BLaER1 treated with 17β-estradiol and CSF1 and Interleukin-3, amounts not matched to agents 10 nM and 100 nM (cell line): ENCODE measurements around the gene ODF4.
A peak's percentile ranks its signal among the peaks of the same experiment; 100 is the strongest.

ENCODE experiments used
- H3K27ac ChIP-seq, 11 experiments: shearing (Covaris generic); formaldehyde crosslinking; 2 replicates each; pipeline ENCODE4 v1.8.1; 2022
- H3K27me3 ChIP-seq, 11 experiments: shearing (Covaris generic); formaldehyde crosslinking; 2 replicates each; pipeline ENCODE4 v1.8.1; 2022
- H3K36me3 ChIP-seq, 11 experiments: shearing (Covaris generic); formaldehyde crosslinking; 2 replicates each; pipeline ENCODE4 v1.8.1; 2022
- H3K4me1 ChIP-seq, 10 experiments: shearing (Covaris generic); formaldehyde crosslinking; 2 replicates each; pipeline ENCODE4 v1.8.1; 2022
- H3K4me2 ChIP-seq, 11 experiments: shearing (Covaris generic); formaldehyde crosslinking; 2 replicates each; pipeline ENCODE4 v1.8.1; 2022
- H3K4me3 ChIP-seq, 10 experiments: shearing (Covaris generic); formaldehyde crosslinking; 2 replicates each; pipeline ENCODE4 v1.8.1; 2022
- H3K9ac ChIP-seq, 11 experiments: shearing (Covaris generic); formaldehyde crosslinking; 2 replicates each; pipeline ENCODE4 v1.8.1; 2022
- H3K9me3 ChIP-seq, 11 experiments: shearing (Covaris generic); formaldehyde crosslinking; replicated peaks in 1 of 11; 2 replicates each; pipeline ENCODE4 v1.8.1; 2022
- H4K20me1 ChIP-seq, 11 experiments: shearing (Covaris generic); formaldehyde crosslinking; 2 replicates each; pipeline ENCODE4 v1.8.1; 2022
- Cebpa-rat ChIP-seq, 11 experiments: shearing (Covaris generic); IDR thresholded peaks; 2 replicates each; pipeline ENCODE4 v1.8.1; 2022

The ODF4 gene

DNA sequence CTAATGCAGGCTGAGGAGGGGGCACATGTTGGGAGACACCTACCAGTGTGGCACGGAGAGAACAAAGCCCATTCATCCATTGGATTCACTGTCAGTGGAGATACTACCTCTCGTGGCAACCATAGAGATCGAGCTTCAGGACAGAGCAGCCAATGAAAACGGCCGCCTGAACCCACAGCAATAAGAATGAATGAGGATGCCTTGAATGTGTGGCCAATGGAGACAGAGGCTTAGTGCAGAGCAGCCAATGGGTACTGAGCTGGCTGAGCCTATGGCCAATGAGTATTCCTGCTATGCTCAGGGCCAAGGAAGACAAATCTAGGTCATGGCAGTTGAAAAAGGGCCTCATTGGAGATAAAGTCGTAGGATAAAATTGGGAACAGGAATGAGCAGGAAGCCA is 18.6 kb upstream of the ODF4 start:
- no peaks in the 10 kb centered on the region for H3K36me3 ChIP-seq

DNA sequence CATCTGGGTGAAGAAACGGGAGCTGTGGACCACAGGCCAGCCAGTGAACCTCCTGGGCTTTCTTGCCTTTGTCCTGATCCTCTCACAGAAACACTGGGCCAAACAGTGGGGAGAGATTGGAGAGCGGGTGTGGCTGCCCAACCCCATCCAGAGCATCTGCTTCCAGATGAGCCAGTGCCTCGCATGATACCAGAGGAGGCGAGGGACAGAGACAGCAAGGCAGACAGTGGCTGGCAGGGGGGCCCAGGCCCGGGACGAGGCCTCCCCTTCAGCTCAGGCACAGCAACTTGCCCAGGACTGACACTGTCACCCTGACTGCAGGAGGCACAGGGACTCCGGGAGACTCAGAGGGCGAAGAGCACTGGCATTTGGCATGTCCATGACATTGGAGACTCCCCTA is 17.6 kb upstream of the ODF4 start:
- TF ChIP-seq Cebpa-rat (IDR thresholded peaks at IDR 0.05) = no peak
- no peaks in the 10 kb centered on the region for H3K36me3 ChIP-seq
- H4K20me1 ChIP-seq = no peaks in the 10 kb centered on the region
- no peak overlapping the region for H3K27ac ChIP-seq
- no peak overlapping the region for H3K4me2 ChIP-seq
- no peak overlapping the region for H3K9ac ChIP-seq
- H3K27me3 ChIP-seq = peaks cover 17 to 28% (median 21%) of the 10 kb centered on the region in 11 experiments
- no peaks in the 10 kb centered on the region for H3K9me3 ChIP-seq
- no peak overlapping the region for H3K4me3 ChIP-seq
- H3K4me1 ChIP-seq = peaks cover 15 to 29% (median 22%) of the 10 kb centered on the region in 10 experiments; a peak in 19 of 20 replicates

More for the DNA sequence above, 18.6 kb upstream of the ODF4 start:
- H3K9ac ChIP-seq = no peak overlapping the region
- TF ChIP-seq Cebpa-rat (IDR thresholded peaks at IDR 0.05) = no peak
- H3K9me3 ChIP-seq = no peaks in the 10 kb centered on the region
- peaks cover 6 to 17% (median 11%) of the 10 kb centered on the region in 11 experiments for H3K27me3 ChIP-seq
- peaks cover 7 to 18% (median 12%) of the 10 kb centered on the region in 10 experiments; a peak in 18 of 20 replicates for H3K4me1 ChIP-seq
- no peak overlapping the region for H3K27ac ChIP-seq
- H4K20me1 ChIP-seq = 0 out of 22 replicates have a peak, but pooled peaks cover 0 to 1% (median 0%) of the 10 kb centered on the region in 11 experiments
- H3K4me3 ChIP-seq = no peak overlapping the region
- H3K4me2 ChIP-seq = no peak overlapping the region

DNA sequence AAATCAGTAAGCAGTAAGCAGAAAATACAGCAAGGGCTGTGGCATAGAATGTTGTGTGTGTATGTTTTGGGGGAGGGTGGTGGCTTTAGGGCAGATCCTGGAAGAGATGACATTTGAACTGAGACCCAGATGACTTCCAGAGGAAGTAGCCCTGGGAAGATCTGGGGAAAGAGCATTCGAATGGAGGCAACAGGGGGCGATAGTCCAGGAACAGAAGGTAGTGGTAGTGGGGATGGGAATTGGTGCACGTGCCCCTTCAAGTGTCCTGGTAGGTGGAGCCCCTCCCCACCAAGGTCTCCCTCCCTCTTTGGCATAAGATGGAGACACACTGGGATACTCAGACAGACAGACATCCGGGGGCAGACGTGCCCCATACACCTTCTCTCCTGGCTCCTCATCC is 15.5 kb upstream of the ODF4 start:
- Histone ChIP-seq H3K9ac (no peak overlapping the region), H3K27ac (no peak overlapping the region), H3K4me3 (no peak overlapping the region), H3K36me3 (no peaks in the 10 kb centered on the region), H3K9me3 (peaks cover 0 to 4% (median 0%) of the 10 kb centered on the region in 11 experiments; a peak in 2 of 22 replicates), H3K4me1 (peaks cover 17 to 34% (median 25%) of the 10 kb centered on the region in 10 experiments; a peak in 19 of 20 replicates), H3K27me3 (peaks cover 29 to 47% (median 35%) of the 10 kb centered on the region in 11 experiments), H3K4me2 (peak overlapping the region in 1 of 11 experiments; percentile 90; a peak in 2 of 22 replicates), H4K20me1 (no peaks in the 10 kb centered on the region)
- TF ChIP-seq Cebpa-rat (IDR thresholded peaks at IDR 0.05) = no peak

DNA sequence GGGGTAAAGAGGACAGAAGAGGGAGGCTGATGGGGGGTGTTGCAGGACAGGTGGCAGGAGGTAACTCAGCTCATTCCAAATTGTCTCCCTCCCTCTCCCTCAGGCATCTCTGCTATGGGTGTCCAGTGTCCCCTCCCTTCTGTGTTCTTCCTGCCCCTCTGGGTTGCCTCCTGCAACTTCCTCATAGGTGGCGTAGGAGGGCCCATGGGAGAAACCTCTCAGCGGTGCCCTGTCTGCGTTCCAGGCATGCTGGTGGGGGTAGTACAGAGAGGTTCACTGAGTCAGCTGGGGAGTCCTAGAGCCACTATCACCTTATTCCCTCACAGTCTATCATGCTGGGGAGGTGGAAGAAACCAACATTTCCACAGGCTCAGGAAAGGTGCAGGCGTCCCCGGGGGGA is 14.7 kb upstream of the ODF4 start:
- H3K9me3 ChIP-seq = peaks cover 0 to 4% (median 0%) of the 10 kb centered on the region in 11 experiments; a peak in 2 of 22 replicates
- H3K27me3 ChIP-seq = peaks cover 29 to 47% (median 35%) of the 10 kb centered on the region in 11 experiments
- peak overlapping the region in 10 of 11 experiments; percentile 0 to 90 (median 41); a peak in 16 of 22 replicates for H3K4me2 ChIP-seq
- H3K36me3 ChIP-seq = no peaks in the 10 kb centered on the region
- TF ChIP-seq Cebpa-rat (IDR thresholded peaks at IDR 0.05) = no peak
- no peak overlapping the region for H3K4me3 ChIP-seq
- H4K20me1 ChIP-seq = no peaks in the 10 kb centered on the region
- H3K27ac ChIP-seq = no peak overlapping the region
- H3K9ac ChIP-seq = no peak overlapping the region
- H3K4me1 ChIP-seq = peaks cover 17 to 34% (median 25%) of the 10 kb centered on the region in 10 experiments; a peak in 19 of 20 replicates

DNA sequence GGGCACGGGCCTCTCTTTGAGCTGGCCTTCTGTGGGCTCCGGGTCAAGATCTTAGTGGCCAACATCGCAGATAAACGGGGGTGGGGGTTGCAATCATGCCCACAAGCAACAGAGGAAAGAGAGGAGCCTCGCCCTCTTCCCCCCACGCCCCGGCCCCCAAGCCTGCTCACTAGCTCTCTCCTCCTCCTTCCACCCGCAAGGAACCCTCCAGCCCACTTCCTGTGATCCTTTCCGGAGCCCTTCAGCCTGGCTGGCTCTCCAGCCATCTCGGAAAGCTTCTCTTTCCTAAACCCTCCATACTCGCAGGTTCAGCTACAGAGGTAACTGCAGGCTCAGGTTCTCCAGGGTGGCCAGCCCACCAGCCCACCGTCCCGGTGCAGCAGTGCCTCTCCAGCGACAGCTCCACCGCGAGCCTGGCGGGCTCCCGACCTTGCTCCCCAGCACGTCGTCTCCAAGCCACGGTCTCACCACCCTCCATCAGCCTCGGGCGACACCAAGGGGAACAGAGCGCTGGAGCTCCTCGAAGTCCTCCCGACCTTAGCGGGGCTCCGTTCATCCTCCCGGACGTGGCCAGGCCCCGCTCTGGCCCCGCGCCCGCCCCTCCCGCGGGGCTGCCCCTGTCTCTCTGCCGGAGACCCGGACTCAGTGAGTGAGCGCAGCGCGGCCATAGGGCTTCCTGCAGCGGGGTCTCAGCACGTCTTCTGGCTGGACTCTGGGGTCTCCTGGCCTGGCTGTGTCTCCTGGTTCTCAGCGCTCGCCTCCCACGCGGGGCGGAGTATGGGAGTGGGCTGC is 12.9 kb upstream of the ODF4 start:
- TF ChIP-seq Cebpa-rat (IDR thresholded peaks at IDR 0.05) = no peak
- Histone ChIP-seq H3K27me3 (peaks cover 29 to 47% (median 35%) of the 10 kb centered on the region in 11 experiments), H3K27ac (peak overlapping the region in 1 of 11 experiments; percentile 2; a peak in 2 of 22 replicates), H4K20me1 (no peaks in the 10 kb centered on the region), H3K4me3 (peak overlapping the region in 9 of 10 experiments; percentile 30 to 61 (median 48); a peak in 18 of 20 replicates), H3K36me3 (no peaks in the 10 kb centered on the region), H3K4me2 (peak overlapping the region; percentile 71 to 97 (median 79)), H3K4me1 (peaks cover 17 to 34% (median 25%) of the 10 kb centered on the region in 10 experiments; a peak in 19 of 20 replicates), H3K9me3 (peaks cover 0 to 4% (median 0%) of the 10 kb centered on the region in 11 experiments; a peak in 2 of 22 replicates), H3K9ac (peak overlapping the region in 10 of 11 experiments; percentile 11 to 60 (median 43); a peak in 17 of 22 replicates)

DNA sequence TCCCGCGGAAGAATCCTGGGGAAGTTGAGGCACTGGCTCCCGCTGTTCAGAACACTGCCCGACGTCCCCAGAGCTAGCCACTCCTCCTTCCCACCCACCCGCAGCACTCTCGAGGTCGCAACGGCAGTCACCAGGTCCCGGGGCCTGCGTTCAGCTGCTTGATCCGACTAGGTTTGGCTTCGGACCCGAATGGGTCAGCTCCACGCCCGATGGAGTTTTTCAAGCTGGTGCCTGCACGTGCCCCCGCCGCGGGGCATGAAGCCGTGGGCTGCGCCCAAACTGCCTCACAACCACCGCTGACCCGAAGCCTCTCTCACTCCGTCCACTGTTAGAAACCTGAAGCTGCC is 12.4 kb upstream of the ODF4 start:
- H3K4me1 ChIP-seq = peaks cover 17 to 34% (median 25%) of the 10 kb centered on the region in 10 experiments; a peak in 19 of 20 replicates
- no peak for TF ChIP-seq Cebpa-rat (IDR thresholded peaks at IDR 0.05)
- peaks cover 29 to 47% (median 35%) of the 10 kb centered on the region in 11 experiments for H3K27me3 ChIP-seq
- H3K36me3 ChIP-seq = no peaks in the 10 kb centered on the region
- H3K9ac ChIP-seq = peak overlapping the region in 10 of 11 experiments; percentile 11 to 60 (median 43); a peak in 15 of 22 replicates
- H4K20me1 ChIP-seq = no peaks in the 10 kb centered on the region
- peaks cover 0 to 4% (median 0%) of the 10 kb centered on the region in 11 experiments; a peak in 2 of 22 replicates for H3K9me3 ChIP-seq
- peak overlapping the region; percentile 71 to 97 (median 79) for H3K4me2 ChIP-seq
- H3K4me3 ChIP-seq = peak overlapping the region in 9 of 10 experiments; percentile 30 to 61 (median 48); a peak in 18 of 20 replicates
- peak overlapping the region in 1 of 11 experiments; percentile 2; a peak in 2 of 22 replicates for H3K27ac ChIP-seq

DNA sequence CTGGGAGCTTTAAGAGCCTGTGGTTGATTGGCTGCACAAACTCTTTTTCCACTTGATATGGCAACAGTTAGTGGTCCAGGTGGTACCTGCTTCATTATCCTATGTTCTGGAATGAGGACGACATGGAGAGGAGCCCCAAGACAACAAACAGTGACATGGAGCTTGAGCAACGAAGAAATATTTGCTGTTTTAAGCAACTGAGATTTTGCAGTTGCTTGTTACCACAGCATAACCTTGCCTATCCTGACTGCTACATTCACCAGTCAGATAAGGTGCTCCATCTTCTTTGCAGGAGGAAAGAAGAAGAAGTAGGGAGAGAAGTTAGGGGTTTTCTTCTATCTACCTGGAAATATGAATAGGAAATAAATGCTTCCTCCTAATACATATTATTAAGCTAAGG is 7.5 kb upstream of the ODF4 start:
- H3K4me1 ChIP-seq = peaks cover 2 to 4% (median 3%) of the 10 kb centered on the region in 10 experiments; a peak in 18 of 20 replicates
- H4K20me1 ChIP-seq = no peaks in the 10 kb centered on the region
- H3K9ac ChIP-seq = no peak overlapping the region
- H3K9me3 ChIP-seq = peaks cover 0 to 4% (median 0%) of the 10 kb centered on the region in 11 experiments; a peak in 2 of 22 replicates
- TF ChIP-seq Cebpa-rat (IDR thresholded peaks at IDR 0.05) = no peak
- H3K36me3 ChIP-seq = no peaks in the 10 kb centered on the region
- H3K4me3 ChIP-seq = no peak overlapping the region
- no peak overlapping the region for H3K27ac ChIP-seq
- no peak overlapping the region for H3K4me2 ChIP-seq
- H3K27me3 ChIP-seq = peaks cover 11 to 18% (median 13%) of the 10 kb centered on the region in 11 experiments

DNA sequence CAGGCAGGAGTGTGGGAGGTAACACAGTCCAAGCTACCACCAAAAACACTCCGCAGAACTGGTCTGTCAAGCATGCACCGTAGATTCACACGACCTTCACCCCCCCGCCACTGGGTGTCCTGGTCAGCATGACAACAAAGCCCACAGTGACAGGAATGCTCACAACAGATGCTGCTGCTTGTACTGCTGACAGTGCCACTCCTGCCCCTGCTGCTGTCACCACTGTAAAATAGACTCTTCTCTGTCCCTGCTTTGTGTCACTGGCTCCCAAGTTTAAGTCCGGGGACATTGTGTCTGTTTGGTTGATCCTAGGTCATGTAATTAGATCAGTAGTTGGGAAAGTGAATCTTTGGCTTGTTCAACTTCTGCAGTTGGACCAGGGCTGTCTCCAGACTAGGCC is 7.0 kb upstream of the ODF4 start:
- Histone ChIP-seq H3K9ac (no peak overlapping the region), H3K9me3 (peaks cover 0 to 3% (median 0%) of the 10 kb centered on the region in 11 experiments; a peak in 2 of 22 replicates), H3K36me3 (no peaks in the 10 kb centered on the region), H3K27ac (no peak overlapping the region), H3K27me3 (peaks cover 5 to 12% (median 7%) of the 10 kb centered on the region in 11 experiments), H4K20me1 (no peaks in the 10 kb centered on the region), H3K4me1 (peaks cover 0 to under 1% (median 0%) of the 10 kb centered on the region in 10 experiments; a peak in 1 of 20 replicates), H3K4me3 (no peak overlapping the region), H3K4me2 (no peak overlapping the region)
- no peak for TF ChIP-seq Cebpa-rat (IDR thresholded peaks at IDR 0.05)

DNA sequence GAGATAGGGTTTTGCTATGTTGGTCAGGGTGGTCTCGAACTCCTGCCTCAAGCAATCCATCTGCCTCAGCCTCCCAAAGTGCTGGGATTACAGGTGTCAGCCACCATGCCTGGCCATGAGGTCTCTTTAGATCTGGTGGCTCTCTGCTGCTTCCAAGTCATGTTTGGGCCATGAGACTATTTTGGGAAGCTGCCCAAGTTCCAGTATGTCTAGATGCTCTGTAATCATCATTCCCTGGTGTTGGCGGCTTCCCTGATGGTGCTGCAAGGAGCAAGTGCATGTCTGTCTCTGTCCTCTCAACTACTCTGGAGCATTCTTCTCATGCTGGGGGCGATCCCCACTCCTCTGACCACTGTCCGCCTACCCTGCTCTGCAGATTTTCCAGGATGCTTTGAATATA is 6.4 kb upstream of the ODF4 start:
- Histone ChIP-seq H3K4me2 (no peak overlapping the region), H3K27ac (no peak overlapping the region), H3K27me3 (peaks cover 0 to 6% (median 1%) of the 10 kb centered on the region in 11 experiments; a peak in 14 of 22 replicates), H3K4me1 (peaks cover 0 to 7% (median 2%) of the 10 kb centered on the region in 10 experiments; a peak in 3 of 20 replicates), H3K9me3 (no peaks in the 10 kb centered on the region), H4K20me1 (no peaks in the 10 kb centered on the region), H3K36me3 (no peaks in the 10 kb centered on the region), H3K9ac (no peak overlapping the region), H3K4me3 (no peak overlapping the region)
- TF ChIP-seq Cebpa-rat (IDR thresholded peaks at IDR 0.05) = no peak
